Suppressor macrophage (primary cell): ENCODE data around the gene SNAP91.
"Not testable (repeated sequence)": the region's sequence is repeated elsewhere in the genome, so short reads cannot be mapped to it uniquely, and the experiment has no call there.

Source experiments
- DNase-seq, 4 experiments: peaks; one replicate each; pipeline ENCODE4 v3.0.0-alpha.2; 2020 to 2022

SNAP91 gene

DNA sequence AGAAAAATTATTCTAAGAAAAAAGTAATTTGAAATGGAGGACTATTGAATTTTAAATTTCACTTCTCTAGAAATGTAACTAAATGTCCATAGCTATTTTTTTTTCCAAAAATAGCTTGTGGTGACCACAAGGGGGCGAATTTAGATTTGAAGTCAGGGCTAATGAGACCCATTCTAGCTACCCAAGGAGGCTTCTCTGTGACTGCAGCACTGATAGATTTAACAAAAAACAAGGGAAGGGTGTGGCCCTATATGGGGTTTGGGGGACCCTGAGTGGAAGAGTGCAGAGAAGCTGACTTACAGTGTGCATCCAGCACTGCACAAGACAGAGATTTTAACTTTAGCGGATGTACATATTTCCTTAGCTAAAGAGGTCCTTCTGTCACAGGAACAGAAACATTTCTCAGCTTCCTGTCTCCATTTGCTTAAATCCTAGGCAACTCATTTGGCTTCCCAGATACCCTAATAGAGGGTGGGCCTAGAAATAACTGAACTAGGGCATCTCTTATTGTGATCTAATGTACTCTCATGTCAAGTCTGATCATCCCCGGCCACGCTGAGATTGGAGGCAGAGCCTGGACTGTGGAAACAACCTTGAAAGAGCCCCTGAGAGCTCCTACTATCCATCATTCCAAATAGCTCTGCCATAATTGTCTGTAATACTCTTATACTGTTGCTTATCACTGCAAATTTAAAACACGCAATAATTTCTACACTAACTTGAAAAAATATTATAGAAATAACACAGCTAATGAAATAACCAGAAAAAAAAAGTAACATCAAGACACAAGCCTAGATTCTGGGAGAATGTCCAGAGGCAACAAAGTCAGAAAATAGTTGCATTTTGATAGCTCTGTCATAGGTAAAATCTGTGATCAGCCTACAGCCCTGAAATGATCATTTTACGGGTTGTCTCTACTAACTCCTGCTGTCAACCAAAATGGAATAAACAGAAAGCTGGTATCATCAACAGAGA, 93.6 kb downstream of the SNAP91 start:
- peak; percentile 34 to 65 (median 48) for DNase-seq

DNA sequence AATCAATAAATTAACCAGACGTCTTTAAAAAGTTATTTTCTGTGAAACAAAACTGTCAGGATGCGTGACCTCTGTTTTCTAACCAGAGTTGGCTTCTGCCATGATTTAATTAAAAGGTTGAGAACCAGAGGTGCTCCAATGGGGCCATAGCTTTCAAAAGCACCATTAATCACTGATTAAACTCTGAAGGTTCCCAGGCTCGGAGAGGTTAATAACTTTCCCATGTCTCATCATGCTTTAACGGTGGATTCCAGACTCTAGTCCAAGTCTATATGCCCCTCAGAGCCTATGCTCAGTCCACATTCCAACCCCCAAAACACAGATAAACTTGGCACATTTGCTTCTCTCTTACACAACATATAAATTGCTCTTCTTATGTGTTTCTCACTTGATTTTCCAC, 95.5 kb downstream of the SNAP91 start:
- DNase-seq, result no peak

DNA sequence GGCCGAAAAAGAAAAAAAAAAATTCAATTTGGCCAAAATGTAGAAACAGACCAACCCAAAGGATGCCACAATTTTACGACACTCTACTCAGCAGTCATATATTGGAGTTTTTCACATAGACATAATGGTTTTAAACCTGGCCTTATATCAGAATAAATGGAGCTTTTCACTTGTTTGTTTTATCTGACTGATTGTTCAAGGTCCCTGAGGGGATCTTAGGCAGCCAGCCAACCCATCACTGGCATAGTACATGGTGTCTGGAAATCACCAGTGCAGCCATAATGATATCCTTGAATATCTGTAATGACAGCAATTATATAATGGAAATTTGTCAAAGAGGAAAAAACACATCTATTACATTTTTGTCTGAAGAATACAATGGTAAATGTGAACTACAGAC, 99.7 kb downstream of the SNAP91 start:
- no peak for DNase-seq

DNA sequence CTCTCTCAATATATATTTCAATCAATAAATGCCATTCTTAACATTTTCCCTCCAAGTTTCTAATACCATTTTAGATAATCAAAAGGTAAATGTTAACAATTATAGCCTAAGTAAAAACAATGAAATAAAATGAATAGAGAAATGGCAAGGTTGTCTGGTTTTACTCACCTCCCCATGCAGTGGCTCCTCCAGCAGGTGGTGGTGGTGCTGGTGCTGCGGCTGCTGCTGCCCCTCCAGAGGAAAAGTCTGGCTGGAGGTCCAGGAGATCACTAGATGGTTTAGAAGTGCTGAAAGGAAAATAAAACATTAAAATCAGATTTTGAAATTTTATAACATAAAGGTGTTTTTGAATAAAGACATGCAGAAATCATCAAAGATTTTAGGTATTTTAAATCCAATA, 103.4 kb downstream of the SNAP91 start:
- no peak for DNase-seq

DNA sequence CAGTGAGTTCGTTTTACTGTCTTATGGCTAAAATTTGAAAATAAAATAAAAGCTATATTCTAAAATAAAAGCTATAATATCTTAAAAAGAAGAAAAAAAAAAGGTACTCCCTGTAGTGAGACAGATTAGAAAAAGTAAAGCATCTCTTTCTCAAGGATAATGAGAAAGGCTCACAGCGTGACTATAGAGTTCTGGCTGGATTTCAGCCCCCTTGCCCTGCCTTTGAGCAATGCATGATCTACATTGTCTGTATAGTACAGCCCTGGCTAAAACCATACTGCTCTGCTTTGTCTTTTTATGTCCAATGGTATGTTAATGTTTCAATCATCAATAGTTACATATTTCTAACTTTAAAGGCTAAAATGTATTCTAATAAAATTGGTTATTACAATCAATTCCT, 105.3 kb downstream of the SNAP91 start:
- DNase-seq, result no peak

DNA sequence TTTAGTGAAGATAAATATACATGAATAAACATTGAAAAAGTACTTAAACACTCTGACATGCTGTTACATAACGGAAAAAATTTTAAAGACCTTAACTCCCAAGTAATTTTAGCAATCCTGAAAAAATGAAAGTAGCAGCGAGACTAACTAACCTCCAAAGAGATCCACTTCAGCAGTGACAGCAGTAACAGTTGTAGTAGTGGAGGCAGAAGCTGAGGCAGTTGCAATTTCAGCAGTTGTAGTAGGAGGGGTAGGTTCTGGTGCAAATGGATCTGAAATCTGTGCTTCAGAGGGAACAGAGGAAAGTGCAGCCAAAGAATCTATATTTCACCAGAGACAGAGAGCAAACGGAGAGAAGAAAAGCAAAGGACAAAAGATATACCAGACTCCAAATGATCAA, 107.8 kb downstream of the SNAP91 start:
- DNase-seq, result no peak

DNA sequence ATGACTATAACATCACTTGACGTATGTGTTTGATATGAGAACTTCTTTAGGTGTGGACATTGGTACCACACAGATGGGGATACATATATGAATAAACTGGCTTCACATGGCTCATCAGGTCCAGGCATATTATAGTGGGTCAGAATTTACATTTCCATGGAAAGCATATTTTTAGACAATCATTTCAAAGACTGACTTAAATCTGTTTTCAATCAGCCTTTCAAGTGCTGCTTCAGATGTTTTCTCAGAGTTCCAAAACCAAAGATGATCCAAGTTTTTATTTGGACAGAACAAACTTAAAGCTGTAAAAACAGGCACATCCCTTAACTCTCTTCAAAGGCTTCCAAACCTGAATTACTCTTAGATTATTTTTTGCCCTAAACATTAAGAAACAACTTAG, 108.4 kb downstream of the SNAP91 start:
- no peak for DNase-seq

DNA sequence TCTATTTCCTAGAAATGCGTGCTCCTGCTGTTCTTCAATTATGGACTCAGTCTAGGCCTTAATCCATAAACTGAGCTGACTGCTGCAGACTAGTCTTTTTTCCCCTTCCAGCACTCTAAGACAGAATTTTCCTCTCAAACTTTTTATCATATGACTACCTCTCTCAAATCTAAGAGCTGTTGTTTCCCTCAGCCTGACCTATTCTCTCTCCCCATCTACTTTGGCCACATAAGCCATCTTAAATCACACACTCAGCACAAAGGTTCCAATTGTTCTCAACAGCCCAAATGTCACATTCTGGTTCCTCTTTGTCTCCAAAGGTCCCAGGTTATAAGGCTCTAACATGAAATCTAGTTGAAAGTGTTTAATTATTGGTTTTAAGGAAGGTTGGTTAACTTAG, 111.4 kb downstream of the SNAP91 start:
- DNase-seq, result no peak

DNA sequence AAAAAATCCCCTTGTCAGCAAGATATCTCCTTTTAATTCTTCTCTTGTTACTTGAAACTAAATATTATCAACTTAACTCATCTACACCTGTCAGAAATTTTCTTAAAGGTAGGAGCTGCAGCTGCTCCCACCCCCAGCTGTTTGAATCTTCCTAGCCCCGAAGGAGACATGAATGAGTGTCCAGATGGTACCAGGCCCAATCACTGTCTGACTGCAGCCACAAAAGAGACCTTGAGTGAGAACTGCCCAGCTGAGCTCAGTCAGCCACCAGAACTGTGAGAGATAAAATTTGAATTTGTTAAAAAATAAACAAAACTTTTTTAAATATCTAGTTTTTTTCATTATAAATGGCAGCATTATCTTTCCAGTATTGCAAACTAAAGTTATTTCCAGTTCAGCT, 111.8 kb downstream of the SNAP91 start:
- no peak for DNase-seq

DNA sequence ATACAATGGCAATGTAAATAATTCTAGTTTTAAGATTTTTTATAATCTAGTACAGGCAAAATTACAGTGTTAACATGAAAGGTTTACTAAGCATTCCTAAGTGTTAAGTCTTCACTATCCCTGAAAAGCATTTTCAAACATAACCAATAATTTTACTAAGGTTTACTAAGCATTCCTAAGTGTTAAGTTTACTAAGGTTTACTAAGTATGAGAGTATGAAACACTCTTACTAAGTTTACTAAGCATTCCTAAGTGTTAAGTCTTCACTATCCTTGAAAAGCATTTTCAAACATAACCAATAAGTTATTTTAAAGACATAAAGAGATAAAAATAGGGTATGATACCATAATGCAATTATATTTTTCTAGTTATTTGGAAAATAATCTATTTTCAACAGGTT, 114.0 kb downstream of the SNAP91 start:
- DNase-seq, result no peak

DNA sequence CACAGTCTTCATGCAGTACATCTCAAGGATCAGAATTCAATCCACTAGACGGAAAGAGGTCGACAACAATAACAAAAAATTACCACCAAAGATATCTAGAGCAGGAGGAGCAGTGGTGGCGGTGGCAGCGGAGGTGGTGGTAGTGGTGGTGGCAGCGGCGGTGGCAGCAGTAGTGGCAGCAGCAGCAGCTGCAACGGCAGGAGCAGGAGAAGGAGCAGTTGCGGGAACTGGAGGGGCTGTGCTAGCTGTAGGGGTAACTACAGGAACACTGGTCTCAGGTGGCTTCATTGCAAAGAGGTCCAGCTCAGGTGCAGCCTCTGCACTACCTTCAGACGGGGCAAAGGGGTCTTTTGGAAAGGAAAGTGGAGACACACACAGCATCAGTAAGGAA, 115.5 kb downstream of the SNAP91 start:
- DNase-seq, result no peak

DNA sequence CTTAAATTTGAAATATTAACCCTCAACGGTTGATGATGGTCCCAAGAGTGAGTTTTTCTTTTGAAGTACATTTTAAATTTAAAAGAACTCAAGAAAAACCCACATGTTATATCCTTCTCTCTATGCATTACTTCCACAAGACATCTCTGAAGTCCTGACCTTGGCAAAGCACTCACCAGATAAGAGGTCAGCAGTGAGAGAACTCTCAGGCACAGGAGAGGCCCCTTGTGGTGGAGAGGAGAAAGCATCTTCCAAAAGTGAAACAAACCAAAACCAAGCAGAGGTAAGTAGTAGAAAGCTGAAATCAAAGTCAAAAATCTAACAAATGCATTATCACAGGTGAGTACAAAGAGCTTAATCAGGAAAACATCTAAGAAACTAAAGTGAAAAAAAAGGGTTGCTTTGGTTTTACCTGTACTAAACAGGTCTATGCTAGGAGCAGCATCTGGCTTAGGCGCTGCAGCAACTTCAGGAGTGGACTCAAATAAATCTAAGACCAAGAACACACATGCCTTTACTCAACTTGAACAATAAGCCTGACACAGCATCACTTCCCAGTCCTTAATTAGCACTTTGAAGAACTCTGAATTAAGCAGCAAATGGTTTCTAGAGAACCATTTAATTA, 116.0 kb downstream of the SNAP91 start:
- DNase-seq, result peak; percentile 34 to 61 (median 56)

DNA sequence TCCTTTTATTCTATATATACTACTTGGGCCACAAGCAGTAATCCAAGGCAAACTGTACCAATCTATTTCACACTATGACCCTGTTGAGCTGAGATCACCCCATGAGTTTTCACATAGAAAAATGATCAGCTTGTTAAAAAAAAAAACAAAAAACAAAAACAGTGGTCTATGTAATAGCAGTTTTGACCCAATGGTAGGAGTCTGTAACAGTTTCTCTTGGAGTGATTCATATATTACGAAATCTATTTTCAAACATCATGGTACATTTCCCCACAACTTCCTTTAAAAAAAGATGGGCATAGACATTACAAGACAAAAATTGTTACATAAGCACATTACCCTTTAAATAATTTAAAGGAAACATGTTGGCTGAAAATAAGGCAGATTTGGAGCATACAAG, 118.5 kb downstream of the SNAP91 start:
- peak; percentile 4 to 93 (median 58) for DNase-seq

DNA sequence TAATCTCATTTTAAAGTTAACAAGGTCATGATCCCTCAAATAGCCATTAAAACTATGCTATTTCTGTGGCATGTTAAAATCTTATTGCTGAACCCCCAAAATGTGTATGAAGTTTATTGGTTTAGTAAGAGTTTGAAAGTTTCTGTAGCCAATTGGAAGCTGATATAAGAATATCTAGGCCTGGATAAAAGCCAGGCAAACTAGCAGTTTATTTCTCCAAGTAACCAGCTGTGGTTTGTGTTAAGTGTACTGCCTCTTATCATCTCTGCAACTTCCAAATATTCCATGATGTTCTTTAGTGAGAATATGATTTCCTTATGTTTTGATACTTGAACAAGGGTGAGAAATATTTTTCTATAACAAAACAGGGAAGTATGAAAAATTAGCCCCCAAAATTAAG, 119.8 kb downstream of the SNAP91 start:
- DNase-seq, result no peak

DNA sequence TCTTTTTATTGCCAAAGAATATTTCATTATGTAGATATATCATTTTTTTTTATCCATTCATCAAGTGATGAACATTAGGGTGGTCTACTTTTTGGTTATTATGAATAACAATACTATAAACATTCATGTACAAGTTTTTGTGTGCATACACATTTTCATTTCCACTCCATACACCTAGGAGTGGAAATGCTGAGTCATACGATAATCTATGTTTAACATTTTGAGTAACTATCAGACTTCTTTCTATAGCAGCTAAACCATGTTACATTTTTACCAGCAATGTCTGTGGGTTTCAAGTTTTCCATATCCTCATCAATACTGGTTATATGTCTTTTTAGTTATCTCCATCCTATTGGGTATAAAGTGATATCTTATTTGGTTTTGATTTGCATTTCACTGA, 130.8 kb downstream of the SNAP91 start:
- no peak for DNase-seq

DNA sequence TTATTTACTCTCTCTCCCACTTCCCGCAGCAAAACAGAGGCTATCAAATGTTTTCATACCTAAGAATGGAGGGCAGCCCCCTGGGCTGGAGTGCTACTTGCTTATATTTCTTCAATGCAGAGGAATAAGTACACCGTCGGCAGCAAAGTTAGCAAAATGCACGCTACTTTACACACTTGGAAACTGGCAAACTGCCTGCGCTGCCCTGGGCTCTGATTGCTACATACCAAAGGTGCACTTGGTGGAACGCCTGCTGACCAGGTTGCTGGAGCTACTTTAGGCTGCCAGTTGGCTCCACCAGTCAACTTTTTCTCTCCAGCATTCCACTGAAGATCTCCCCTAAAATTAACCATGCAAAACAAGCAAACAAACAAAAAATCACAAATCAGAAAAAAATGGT, 134.1 kb downstream of the SNAP91 start:
- no peak for DNase-seq

DNA sequence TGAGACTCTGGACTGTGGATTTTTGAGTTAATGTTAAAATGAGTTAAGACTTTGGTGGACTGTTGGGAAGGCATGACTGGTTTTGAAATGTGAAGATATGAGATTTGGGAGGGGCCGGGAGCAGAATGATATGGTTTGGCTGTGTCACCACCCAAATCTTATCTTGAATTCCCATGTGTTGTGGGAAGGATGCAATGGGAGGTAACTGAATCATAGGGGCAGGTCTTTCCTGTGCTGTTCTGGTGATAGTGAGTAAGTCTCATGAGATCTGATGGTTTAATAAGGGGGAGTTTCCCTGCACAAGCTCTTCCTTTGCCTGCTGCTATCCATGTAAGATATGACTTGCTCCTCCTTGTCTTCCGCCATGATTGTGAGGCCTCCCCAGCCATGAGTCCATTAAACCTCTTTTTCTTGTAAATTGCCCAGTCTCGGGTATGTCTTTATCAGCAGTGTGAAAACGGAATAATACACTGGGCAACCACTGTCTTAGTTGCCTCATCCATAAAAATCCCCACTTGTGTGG, 137.2 kb downstream of the SNAP91 start:
- not testable (repeated sequence) for DNase-seq

DNA sequence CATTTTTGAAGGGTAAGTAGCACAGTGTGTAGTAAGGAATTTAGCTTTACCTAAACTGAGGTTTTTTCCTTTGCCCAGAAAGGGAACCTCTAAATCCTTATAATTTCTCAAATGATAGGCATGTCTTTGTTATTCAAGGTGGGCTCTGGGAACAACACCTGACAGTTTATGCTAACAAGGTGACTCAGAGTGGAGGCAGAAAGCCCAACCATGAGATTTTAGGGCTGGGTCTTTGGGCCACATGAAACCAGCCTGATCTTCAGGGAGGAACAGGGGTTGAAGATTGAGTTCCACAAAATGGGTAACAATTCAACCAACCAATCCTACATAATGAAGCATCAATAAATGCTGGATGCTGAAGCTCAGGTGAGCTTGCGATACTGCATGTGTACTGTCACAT, 149.9 kb downstream of the SNAP91 start:
- no peak for DNase-seq

DNA sequence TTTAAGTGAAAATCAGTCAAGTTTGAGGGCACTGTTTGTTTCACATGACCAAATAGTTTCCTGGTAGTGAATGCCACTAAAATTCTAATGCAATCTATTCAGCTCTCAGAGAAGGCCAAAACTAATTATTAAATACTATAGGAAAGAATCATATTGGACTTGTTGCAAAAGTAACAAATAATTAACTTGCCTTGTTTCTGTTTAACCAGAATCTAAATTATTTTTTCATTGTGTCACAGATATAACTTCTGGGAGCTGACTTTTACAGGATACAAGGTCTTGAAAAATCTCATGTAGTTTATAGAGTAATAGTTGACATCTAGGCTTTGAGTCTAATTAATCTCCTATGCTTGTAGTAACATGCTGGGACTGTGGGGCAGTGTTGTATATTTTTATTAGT, 152.0 kb downstream of the SNAP91 start:
- no peak for DNase-seq

DNA sequence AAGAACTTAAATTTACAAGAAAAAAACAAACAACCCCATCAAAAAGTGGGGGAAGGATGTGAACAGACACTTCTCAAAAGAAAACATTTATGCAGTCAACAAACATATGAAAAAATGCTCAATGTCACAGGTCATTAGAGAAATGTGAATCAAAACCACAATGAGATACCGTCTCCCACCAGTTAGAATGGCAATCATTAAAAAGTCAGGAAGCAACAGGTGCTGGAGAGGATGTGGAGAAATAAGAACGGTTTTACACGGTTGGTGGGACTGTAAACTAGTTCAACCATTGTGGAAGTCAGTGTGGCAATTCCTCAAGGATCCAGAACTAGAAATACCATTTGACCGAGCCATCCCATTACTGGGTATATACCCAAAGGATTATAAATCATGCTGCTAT, 157.2 kb downstream of the SNAP91 start:
- not testable (repeated sequence) for DNase-seq

DNA sequence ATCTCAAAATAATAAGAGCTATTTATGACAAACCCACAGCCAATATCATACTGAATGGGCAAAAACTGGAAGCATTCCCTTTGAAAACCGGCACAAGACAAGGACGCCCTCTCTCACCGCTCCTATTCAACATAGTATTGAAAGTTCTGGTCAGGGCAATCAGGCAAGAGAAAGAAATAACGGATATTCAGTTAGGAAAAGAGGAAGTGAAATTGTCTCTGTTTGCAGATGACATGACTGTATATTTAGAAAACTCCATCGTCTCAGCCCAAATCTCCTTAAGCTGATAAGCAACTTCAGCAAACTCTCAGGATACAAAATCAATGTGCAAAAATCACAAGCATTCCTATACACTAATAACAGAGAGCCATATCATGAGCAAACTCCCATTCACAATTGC, 158.4 kb downstream of the SNAP91 start:
- DNase-seq, result peak in 2 of 4 experiments; percentile 23 to 34

DNA sequence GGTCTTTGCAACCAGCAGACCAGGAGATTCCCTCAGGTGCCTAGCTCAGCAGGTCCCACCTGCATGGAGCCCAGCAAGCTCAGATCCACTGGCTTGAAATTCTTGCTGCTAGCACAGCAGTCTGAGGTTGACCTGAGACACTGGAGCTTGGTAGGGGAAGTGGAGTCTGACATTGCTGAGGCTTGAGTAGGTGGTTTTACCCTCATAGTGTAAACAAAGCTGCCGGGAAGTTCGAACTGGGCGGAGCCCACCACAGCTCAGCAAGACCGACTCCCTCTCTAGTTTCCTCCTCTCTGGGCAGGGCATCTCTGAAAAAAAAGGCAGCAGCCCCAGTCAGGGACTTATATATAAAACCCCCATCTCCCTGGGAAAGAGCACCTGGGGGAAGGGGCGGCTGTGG, 162.3 kb downstream of the SNAP91 start:
- DNase-seq, result peak; percentile 10 to 49 (median 38)

DNA sequence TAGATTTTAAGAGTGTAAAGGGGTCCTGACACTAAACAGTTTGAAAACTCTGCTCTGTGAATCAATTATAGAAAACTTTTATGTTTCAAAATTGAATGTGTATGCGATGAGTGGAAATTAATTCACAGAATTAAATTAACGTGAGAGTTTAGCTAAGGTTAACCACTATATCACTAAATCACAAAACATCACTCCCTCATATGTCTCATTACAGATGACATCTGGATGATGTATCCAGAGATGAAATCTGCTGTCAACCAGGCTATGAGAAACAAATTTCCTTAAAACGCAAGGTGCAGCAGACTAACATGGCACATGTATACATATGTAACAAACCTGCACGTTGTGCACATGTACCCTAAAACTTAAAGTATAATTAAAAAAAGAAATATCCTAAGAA, 169.2 kb downstream of the SNAP91 start:
- no peak for DNase-seq
